ENCODE data around the gene CPXM1.

DNA sequence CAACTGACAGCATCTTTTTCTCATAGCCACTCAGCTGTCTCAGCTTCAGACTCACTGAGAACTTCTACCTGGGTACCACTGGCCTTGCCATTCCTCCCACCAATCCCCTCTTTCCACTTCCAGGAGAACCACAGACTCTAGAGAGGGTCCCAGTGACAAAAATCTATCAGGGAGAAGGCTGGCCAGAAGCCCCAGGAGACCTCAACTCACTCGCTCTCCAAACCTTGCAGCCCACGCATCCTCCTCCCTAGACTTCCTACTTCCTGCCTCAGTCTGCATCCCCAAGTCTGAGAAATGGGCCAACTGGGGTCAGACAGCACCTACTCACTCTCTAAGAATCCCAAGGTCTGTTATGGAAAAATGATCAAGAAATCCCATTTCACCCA, 16.9 kb upstream of the CPXM1 start:
- TF ChIP-seq EZH2 (IDR thresholded peaks at IDR 0.05; ENCODE audit: borderline replicate concordance, low read depth, low read length), result no peak
- TF ChIP-seq, protein P1, sequence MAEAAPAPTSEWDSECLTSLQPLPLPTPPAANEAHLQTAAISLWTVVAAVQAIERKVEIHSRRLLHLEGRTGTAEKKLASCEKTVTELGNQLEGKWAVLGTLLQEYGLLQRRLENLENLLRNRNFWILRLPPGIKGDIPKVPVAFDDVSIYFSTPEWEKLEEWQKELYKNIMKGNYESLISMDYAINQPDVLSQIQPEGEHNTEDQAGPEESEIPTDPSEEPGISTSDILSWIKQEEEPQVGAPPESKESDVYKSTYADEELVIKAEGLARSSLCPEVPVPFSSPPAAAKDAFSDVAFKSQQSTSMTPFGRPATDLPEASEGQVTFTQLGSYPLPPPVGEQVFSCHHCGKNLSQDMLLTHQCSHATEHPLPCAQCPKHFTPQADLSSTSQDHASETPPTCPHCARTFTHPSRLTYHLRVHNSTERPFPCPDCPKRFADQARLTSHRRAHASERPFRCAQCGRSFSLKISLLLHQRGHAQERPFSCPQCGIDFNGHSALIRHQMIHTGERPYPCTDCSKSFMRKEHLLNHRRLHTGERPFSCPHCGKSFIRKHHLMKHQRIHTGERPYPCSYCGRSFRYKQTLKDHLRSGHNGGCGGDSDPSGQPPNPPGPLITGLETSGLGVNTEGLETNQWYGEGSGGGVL (CRISPR knock-in tag; IDR thresholded peaks at IDR 0.05), result no peak
- TF ChIP-seq, protein P2, sequence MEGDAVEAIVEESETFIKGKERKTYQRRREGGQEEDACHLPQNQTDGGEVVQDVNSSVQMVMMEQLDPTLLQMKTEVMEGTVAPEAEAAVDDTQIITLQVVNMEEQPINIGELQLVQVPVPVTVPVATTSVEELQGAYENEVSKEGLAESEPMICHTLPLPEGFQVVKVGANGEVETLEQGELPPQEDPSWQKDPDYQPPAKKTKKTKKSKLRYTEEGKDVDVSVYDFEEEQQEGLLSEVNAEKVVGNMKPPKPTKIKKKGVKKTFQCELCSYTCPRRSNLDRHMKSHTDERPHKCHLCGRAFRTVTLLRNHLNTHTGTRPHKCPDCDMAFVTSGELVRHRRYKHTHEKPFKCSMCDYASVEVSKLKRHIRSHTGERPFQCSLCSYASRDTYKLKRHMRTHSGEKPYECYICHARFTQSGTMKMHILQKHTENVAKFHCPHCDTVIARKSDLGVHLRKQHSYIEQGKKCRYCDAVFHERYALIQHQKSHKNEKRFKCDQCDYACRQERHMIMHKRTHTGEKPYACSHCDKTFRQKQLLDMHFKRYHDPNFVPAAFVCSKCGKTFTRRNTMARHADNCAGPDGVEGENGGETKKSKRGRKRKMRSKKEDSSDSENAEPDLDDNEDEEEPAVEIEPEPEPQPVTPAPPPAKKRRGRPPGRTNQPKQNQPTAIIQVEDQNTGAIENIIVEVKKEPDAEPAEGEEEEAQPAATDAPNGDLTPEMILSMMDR (IDR thresholded peaks at IDR 0.05 in 2 of 3, conservative IDR thresholded peaks at IDR 0.05 in 1 of 3; ENCODE audit: insufficient read depth in 2 of 3, low read depth in 1 of 3, low read length in 3 of 3), result no peak
- TF ChIP-seq POLR2A (conservative IDR thresholded peaks at IDR 0.05), result no peak
- no peak for TF ChIP-seq TSC22D4 (tag; IDR thresholded peaks at IDR 0.05)
- TF ChIP-seq PCBP2 (IDR thresholded peaks at IDR 0.05; ENCODE audit: low read depth, low read length, poor library complexity, severe bottlenecking), result no peak
- no peak for TF ChIP-seq CBFB (CRISPR knock-in tag; IDR thresholded peaks at IDR 0.05)
- TF ChIP-seq SMC3 (conservative IDR thresholded peaks at IDR 0.05; ENCODE audit: insufficient read depth, low read depth, low read length), result no peak

Measured in K562 (cell line).